Activated naive CD4-positive, alpha-beta T cell treated with anti-CD3 and anti-CD28 coated beads, Interleukin-2, amount 50 U/mL, for 24 hours (primary cell): ENCODE measurements around the gene DGAT2.
"Not testable (repeated sequence)": the region's sequence is repeated elsewhere in the genome, so short reads cannot be mapped to it uniquely, and the experiment has no call there.

Experiments
- H3K27ac Mint-ChIP-seq: one replicate; pipeline ENCODE4 v1.8.0; 2021; ENCODE audit warnings: mild to moderate bottlenecking, mixed read lengths
- H3K27me3 Mint-ChIP-seq: one replicate; pipeline ENCODE4 v1.8.0; 2021; ENCODE audit warnings: mixed read lengths
- H3K36me3 Mint-ChIP-seq: one replicate; pipeline ENCODE4 v1.8.0; 2021; ENCODE audit warnings: mixed read lengths
- H3K4me1 Mint-ChIP-seq: one replicate; pipeline ENCODE4 v1.8.0; 2021; ENCODE audit warnings: mixed read lengths
- H3K4me3 Mint-ChIP-seq: one replicate; pipeline ENCODE4 v1.8.0; 2021; ENCODE audit warnings: mild to moderate bottlenecking, mixed read lengths
- H3K9me3 Mint-ChIP-seq: one replicate; pipeline ENCODE4 v1.8.0; 2021; ENCODE audit warnings: mixed read lengths

Gene DGAT2

DNA sequence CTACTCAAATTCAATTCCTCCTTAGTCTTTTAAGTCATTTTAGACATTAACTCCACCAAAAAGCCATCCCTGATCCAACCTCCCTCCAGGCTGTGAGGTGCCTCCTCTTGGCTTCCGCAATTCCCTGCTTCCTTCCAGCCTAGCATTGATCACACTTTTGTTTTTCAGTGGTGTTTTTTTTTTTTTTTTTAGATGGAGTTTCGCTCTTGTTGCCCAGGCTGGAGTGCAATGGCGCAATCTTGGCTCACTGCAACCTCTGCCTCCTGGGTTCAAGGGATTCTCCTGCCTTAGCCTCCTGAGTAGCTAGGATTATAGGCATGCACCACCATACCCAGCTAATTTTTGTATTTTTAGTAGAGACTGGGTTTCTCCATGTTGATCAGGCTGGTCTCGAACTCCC, 25.4 kb upstream of the DGAT2 start:
- not testable (repeated sequence) for H3K4me1 Mint-ChIP-seq, H3K4me3 Mint-ChIP-seq, H3K9me3 Mint-ChIP-seq, H3K27ac Mint-ChIP-seq, H3K36me3 Mint-ChIP-seq
- peaks cover 17% of the 10 kb centered on the region for H3K27me3 Mint-ChIP-seq

DNA sequence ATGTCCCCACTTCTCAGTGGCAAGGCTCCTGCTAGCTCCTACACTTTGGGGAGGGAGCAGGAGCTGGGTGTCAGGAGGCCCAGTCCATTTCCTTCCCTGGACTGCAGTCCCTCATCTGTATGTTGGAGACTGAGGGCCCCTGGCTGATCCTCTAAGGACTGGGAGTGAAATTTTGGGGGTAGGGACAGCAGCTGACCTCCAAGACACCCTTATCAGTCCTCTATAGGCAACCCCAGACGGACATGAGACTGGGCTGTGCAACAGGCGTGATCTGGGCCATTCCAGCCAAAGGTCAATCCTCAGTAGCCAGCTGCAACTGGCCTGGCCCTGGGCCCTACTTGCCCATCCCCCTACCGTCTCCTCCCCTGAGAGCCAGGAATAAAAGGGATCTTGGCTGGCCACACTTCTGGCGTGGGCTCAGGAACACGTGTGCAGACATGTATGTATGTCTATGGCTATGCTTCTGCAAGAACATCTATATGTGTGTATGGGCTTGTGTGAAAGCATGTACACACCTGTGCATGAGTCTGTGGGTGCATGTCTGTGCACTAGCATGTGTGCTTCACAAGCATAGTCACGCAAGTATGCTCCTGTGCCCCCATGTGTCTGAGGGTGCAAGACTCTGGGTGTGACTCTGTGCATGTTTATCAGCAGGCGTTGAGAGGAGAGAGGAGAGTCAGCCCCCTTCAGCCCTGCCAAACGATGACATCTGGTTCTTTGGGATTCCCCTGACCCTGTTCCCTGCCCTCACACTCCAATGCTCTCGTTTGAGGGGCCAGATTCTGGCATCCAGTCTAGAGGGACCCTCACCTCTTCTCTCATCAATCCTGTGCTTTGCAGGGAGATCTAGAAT, 24.6 kb upstream of the DGAT2 start:
- Mint-ChIP-seq H3K27ac (peak overlapping the region; percentile 81), H3K27me3 (peaks cover 20% of the 10 kb centered on the region), H3K9me3 (no peaks in the 10 kb centered on the region)

DNA sequence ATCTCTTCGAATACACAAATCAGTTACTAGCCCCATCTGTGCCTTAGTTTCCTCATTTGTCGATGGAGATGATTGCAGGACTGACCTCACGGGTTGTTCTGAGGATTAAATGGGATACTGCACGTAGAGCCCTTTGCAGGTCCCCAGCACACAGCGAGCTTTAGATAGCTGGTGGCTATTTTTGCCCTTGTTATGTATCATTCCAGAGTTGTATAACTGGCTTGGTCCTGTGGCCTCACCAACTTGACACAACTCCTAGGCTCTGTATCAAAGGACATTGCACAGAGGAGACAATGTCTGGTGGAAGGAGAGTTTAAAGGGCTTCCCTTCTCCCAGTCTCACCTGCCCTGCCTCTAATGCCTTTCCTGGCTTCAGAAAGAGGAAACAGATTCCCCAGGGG, 22.8 kb upstream of the DGAT2 start:
- Mint-ChIP-seq H3K36me3 (no peaks in the 10 kb centered on the region), H3K4me3 (no peak overlapping the region), H3K27ac (no peak overlapping the region), H3K27me3 (peaks cover 21% of the 10 kb centered on the region), H3K9me3 (no peaks in the 10 kb centered on the region), H3K4me1 (no peaks in the 10 kb centered on the region)

More for the DNA sequence above, 24.6 kb upstream of the DGAT2 start:
- Mint-ChIP-seq H3K4me1 (no peaks in the 10 kb centered on the region), H3K4me3 (no peak overlapping the region), H3K36me3 (no peaks in the 10 kb centered on the region)

- H3K4me3 Mint-ChIP-seq, H3K27ac Mint-ChIP-seq, H3K36me3 Mint-ChIP-seq, H3K9me3 Mint-ChIP-seq, H3K4me1 Mint-ChIP-seq: not testable (repeated sequence)
- H3K27me3 Mint-ChIP-seq: peaks cover 19% of the 10 kb centered on the region
Measured at GRCh38 chr11:75748729-75749273, 19.8 kb upstream of the DGAT2 start.

DNA sequence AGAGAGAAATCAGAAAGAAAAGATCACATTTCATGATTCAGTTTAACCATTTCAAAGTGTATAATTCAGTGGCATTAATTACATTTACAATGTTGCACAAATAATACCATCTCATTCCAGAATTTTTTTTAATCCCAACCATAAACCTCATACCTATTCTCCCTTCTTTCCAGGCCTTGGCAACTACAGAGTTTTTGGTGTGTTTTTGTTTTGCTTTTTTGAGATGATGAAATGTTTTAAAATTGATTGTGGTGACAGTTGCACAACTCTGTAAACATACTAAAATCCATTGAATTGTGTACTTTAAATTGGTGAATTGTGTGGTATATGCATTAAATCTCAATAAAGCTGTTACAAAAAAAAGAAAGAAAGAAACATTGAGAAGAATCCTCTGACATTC, 13.6 kb upstream of the DGAT2 start:
- not testable (repeated sequence) for H3K4me1 Mint-ChIP-seq, H3K27me3 Mint-ChIP-seq, H3K27ac Mint-ChIP-seq, H3K4me3 Mint-ChIP-seq, H3K9me3 Mint-ChIP-seq, H3K36me3 Mint-ChIP-seq

DNA sequence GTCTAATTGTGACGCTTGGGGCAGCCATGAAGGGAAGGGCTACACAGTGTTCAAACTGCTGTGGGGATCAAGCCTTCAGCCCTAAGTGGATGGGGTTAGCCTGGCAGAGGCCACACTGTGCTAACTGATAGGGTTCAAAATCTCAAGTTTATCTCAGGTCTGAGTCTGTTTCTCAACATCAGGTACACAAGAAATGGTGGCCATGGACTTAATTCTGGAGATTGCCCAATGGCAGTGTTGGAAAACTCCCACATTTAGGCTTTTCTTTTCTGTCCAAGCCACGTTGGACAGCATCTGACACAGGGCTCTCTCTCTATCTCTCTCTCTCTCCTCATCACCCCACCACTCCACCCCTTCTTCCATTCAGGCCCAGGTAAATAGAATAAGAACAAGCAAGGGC, 10.9 kb upstream of the DGAT2 start:
- H3K27me3 Mint-ChIP-seq: no peaks in the 10 kb centered on the region
- H3K36me3 Mint-ChIP-seq: no peaks in the 10 kb centered on the region
- H3K4me3 Mint-ChIP-seq: no peak overlapping the region
- no peaks in the 10 kb centered on the region for H3K9me3 Mint-ChIP-seq
- no peaks in the 10 kb centered on the region for H3K4me1 Mint-ChIP-seq
- no peak overlapping the region for H3K27ac Mint-ChIP-seq

DNA sequence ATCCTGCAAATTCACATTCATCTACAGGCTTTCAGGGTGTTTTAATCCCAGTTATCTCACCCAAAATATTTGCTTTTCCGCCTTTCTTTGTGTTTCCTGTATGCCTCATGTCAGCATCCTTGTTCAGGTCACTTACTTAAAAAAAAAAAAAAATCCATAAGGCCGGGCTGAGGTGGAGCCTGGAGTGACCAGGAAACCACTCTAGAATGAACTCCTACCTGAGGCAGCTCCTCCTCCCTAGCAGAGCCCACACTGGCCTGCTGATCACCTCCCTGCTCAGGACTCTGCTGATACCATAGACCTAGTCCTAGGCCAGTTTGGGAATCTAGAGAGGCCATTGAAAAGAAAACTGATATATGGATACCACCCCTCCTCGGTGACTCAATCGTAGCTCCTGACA, 8.7 kb upstream of the DGAT2 start:
- H3K4me1 Mint-ChIP-seq: no peaks in the 10 kb centered on the region
- H3K27me3 Mint-ChIP-seq: no peaks in the 10 kb centered on the region
- H3K4me3 Mint-ChIP-seq: no peak overlapping the region
- H3K36me3 Mint-ChIP-seq: no peaks in the 10 kb centered on the region
- H3K27ac Mint-ChIP-seq: no peak overlapping the region
- no peaks in the 10 kb centered on the region for H3K9me3 Mint-ChIP-seq

DNA sequence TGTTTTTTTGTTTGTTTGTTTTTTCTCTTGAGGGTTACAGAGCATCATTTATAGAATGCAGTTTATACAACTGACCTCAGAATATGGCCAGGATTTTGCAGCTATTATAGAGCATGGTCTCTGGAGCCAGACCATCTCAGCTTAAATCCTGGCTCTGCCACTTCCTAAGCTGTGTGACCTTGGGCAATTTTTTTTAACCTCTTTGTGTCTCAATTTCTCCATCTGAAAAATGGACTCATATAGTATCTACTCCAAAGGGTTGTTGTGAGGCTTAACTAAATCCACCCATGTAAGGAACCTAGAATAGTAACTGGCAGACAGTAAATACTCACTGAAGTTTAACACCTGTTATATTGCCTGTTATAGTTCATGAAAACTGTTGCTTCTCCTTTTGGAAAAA, 8.3 kb upstream of the DGAT2 start:
- no peaks in the 10 kb centered on the region for H3K27me3 Mint-ChIP-seq
- no peaks in the 10 kb centered on the region for H3K4me1 Mint-ChIP-seq
- no peak overlapping the region for H3K4me3 Mint-ChIP-seq
- no peak overlapping the region for H3K27ac Mint-ChIP-seq
- H3K36me3 Mint-ChIP-seq: no peaks in the 10 kb centered on the region
- H3K9me3 Mint-ChIP-seq: no peaks in the 10 kb centered on the region

DNA sequence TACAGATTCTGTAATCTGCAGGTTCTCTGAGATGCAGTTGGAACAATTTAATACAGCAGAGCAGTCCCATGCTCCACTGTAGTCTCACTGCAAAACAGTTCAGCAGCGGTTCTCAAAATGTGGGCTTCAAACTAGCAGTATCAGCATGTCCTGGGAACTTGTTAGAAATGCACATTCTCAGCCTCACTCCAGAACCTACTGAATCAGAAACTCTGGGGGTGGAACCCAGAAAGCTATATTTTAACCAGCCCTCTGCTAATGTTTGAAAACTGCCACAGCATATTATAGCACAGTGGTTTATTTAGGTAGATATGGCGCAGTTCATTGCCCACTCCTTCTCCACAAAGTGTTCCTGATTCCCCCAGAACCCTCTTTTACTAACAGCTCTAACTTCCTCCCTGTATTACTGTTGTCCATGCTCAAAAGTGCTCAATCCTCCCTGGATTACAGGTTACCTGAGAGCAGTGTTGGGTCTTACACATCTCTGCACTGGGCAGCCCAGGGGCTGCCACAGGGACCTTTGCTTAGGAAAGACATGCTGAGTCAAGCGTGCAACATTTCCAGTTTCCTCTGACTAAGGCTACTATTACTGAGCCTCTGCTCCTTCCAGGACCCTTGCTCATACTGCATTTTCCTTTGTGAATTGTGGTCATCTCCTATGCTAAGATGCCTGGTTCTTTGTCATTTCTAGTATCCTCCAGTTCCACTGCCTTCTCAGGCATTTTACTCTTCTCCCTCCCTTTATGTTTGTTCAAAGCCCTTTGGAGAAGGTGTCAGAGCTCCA, 7.7 kb upstream of the DGAT2 start:
- Mint-ChIP-seq H3K27ac (no peak overlapping the region), H3K4me3 (no peak overlapping the region), H3K27me3 (no peaks in the 10 kb centered on the region), H3K36me3 (no peaks in the 10 kb centered on the region), H3K9me3 (no peaks in the 10 kb centered on the region), H3K4me1 (no peaks in the 10 kb centered on the region)

DNA sequence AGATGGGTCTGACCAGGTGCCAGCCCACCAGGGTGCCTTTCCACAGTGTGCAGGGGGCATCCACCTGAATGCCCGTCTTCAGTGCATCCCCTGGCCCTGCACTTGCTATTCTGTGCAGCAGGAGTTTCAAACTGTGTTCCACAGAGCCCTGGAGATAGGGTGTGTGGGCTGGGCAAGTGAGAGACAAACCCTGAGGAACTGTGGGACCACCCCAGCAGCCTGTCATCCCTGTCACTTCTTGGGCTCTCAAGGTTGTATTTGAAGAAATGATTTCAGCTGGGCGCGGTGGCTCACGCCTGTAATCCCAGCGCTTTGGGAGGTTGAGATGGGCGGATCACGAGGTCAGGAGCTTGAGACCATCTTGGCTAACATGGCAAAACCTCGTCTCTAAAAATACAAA, 6.4 kb upstream of the DGAT2 start:
- Mint-ChIP-seq H3K27ac (no peak overlapping the region), H3K4me1 (no peaks in the 10 kb centered on the region), H3K36me3 (no peaks in the 10 kb centered on the region)

GRCh38 chr11:75762885-75763284, 5.7 kb upstream of the DGAT2 start:
- Mint-ChIP-seq H3K4me3 (no peak overlapping the region), H3K27me3 (peaks cover 1% of the 10 kb centered on the region), H3K9me3 (no peaks in the 10 kb centered on the region), H3K27ac (no peak overlapping the region), H3K4me1 (peaks cover 5% of the 10 kb centered on the region), H3K36me3 (no peaks in the 10 kb centered on the region)

More for the DNA sequence above, 6.4 kb upstream of the DGAT2 start:
- Mint-ChIP-seq H3K9me3 (no peaks in the 10 kb centered on the region), H3K4me3 (no peak overlapping the region), H3K27me3 (peaks cover under 1% of the 10 kb centered on the region)

- Mint-ChIP-seq H3K4me1 (peaks cover 10% of the 10 kb centered on the region), H3K4me3 (no peak overlapping the region), H3K9me3 (no peaks in the 10 kb centered on the region), H3K27ac (no peak overlapping the region), H3K27me3 (peaks cover 1% of the 10 kb centered on the region), H3K36me3 (no peaks in the 10 kb centered on the region)
Measured at GRCh38 chr11:75763846-75764245, 4.7 kb upstream of the DGAT2 start.

- H3K4me1 Mint-ChIP-seq: peaks cover 20% of the 10 kb centered on the region
- no peak overlapping the region for H3K27ac Mint-ChIP-seq
- no peak overlapping the region for H3K4me3 Mint-ChIP-seq
- no peaks in the 10 kb centered on the region for H3K36me3 Mint-ChIP-seq
- peaks cover 7% of the 10 kb centered on the region for H3K27me3 Mint-ChIP-seq
- H3K9me3 Mint-ChIP-seq: no peaks in the 10 kb centered on the region
Measured at GRCh38 chr11:75765116-75765515, 3.5 kb upstream of the DGAT2 start.

DNA sequence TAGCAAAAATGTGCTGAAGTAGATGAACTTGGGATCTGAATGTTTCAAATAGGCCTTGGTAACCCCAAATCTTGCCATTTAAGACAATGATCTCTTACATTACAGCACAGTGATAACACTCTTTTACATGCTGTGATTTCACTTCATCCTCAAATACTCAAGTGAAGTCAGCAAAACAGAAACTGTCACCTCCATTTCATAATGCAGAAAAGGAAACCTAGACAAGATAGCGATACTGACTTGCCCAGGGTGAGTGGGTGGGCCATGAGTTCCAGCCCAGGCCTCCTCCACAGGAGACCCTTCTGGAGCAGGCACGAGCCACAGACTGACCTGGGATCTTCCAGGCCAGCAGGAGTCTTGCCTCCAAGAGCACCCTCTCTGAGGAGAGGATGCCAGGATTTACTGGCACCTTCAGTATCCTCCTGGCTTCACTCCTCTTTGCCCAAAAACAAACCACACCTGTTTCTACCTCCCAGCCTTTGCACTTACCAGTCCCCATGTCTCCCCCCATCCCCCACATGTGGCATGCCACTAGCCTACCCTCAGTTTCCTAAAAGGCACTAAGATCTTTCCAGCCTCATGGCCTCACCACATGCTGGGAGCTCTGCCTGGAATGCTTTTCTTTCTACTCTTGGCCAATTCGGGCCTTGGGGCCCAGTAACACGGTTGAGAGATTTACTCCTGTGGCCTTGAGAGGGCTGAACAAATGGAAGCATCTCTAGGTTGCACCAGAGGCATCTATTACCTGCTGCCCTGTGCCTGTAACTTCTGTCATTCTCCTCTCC, 1.9 kb upstream of the DGAT2 start:
- H3K9me3 Mint-ChIP-seq: no peaks in the 10 kb centered on the region
- H3K4me1 Mint-ChIP-seq: peaks cover 21% of the 10 kb centered on the region
- no peak overlapping the region for H3K4me3 Mint-ChIP-seq
- H3K27me3 Mint-ChIP-seq: peaks cover 13% of the 10 kb centered on the region
- no peak overlapping the region for H3K27ac Mint-ChIP-seq
- no peaks in the 10 kb centered on the region for H3K36me3 Mint-ChIP-seq

DNA sequence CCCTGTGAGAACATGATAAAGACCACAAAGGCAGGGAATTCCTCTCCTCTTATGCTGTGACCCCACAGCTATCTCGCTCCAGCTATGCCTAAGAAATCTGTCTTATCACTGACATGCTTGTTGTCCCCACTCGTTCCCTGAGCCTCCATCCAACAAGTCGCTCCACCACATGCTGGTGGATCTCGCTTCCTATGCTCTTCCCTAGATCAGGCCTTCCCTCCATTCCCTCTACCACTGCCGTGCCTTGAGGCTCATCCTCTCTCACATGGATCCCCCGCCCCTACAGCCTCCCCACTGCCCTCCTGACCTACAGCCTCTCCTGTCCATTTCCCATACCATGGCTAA, 1.4 kb upstream of the DGAT2 start:
- H3K9me3 Mint-ChIP-seq: no peaks in the 10 kb centered on the region
- peaks cover 21% of the 10 kb centered on the region for H3K4me1 Mint-ChIP-seq
- peak overlapping the region; percentile 80 for H3K4me3 Mint-ChIP-seq
- peaks cover 13% of the 10 kb centered on the region for H3K27me3 Mint-ChIP-seq
- peak overlapping the region; percentile 57 for H3K27ac Mint-ChIP-seq
- H3K36me3 Mint-ChIP-seq: no peaks in the 10 kb centered on the region

GRCh38 chr11:75767793-75768111, 826 bp upstream of the DGAT2 start:
- Mint-ChIP-seq H3K9me3 (no peaks in the 10 kb centered on the region), H3K4me1 (peaks cover 21% of the 10 kb centered on the region), H3K27ac (no peak overlapping the region), H3K4me3 (peak overlapping the region; percentile 80), H3K36me3 (no peaks in the 10 kb centered on the region), H3K27me3 (peaks cover 13% of the 10 kb centered on the region)
